Measurements from ENCODE around the gene OLFML2B. TPM values are rescaled to one million over a fixed set of nuclear protein-coding genes. Genes with fewer than 3 reads are reported as not detected.
A peak's percentile ranks its signal among the peaks of the same experiment; 100 is the strongest.
"Not testable (repeated sequence)": the region's sequence is repeated elsewhere in the genome, so short reads cannot be mapped to it uniquely, and the experiment has no call there.

The OLFML2B gene
- 45.7 TPM for total RNA-seq

DNA sequence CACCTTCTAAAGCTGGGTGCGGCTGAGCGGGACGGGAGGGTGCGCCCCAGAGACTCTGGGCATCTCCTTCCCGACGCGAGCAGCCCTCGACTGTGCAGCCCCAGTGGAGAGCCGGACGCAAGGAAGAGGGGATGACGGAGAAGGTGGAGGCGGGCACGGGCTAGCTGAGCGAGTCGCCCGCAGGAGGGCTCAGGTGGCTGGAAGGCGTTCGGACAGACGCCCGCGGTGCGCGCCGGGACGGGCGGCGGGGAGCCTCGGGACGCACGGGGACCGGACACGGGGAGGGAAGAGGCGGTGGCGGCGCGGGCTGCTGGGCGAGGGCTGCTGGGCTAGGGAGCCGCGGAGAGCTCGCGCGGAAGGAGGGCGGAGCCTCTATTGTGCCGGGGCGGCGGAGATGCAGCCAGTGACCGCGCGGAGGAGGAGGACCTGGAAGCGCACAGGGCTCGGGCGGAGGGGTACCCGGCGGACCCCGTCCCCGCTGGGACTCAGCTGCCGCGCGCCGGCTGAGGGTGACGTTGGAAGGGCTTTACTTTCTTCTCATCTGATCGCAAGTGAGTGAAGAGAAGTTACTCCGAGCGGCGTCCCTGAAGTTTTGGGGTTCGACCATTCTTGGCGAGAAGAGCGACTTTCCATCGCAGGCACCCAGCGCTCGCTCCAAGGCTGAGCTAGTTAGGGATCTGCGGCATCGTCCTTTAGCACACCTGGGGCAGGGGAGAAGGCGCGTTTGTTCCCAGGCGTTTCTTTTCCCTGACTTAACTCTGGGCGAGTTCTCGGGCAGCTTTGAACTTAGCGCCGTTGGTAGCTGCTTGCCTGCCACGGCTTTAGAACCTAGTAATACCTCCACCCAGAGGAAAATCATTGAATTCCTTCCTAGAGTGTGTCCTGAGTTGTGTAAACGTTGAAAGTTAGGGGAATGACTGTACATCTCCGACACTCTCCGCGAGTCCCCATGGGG, at the start of gene OLFML2B:
TSS of gene OLFML2B (minus strand) at position 323 of the 955 bp plus-strand sequence. CDS start 439 bp downstream, outside the sequence.
- DNase-seq: peak; percentile 80

GRCh38 chr1:162072740-162073139, 49.1 kb upstream of the OLFML2B start:
- no peak for DNase-seq

GRCh38 chr1:162070825-162071224, 47.2 kb upstream of the OLFML2B start:
- peak; percentile 8 for DNase-seq

GRCh38 chr1:162070094-162070748, 46.6 kb upstream of the OLFML2B start:
- DNase-seq: peak; percentile 22

GRCh38 chr1:162069334-162070093, 45.8 kb upstream of the OLFML2B start, which contains the start of gene NOS1AP:
TSS of gene NOS1AP (plus strand) at chr1:162069691. CDS start at chr1:162070178, 487 bp downstream.
- peak; percentile 86 for DNase-seq

GRCh38 chr1:162068301-162068700, 44.6 kb upstream of the OLFML2B start:
- DNase-seq: no peak

DNA sequence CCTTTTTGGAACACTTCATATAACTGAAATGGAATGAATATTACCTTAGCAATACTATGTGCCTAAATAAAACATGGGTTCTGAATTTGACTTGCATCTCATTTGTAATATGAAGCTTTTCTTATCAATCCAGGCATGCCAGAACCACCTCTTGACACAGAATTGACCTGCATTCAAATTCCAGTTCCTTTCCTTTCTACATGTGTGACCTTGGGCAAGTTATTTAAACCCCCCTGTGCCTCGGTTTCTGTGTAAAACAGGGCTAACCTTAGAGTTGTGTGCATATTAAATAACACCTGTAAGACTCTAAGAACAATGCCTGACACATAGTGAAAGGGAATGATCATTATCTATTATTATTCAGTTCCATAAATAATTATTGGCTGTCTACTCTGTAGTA, 43.8 kb upstream of the OLFML2B start:
- DNase-seq: no peak

GRCh38 chr1:162066836-162067235, 43.2 kb upstream of the OLFML2B start:
- not testable (repeated sequence) for DNase-seq

DNA sequence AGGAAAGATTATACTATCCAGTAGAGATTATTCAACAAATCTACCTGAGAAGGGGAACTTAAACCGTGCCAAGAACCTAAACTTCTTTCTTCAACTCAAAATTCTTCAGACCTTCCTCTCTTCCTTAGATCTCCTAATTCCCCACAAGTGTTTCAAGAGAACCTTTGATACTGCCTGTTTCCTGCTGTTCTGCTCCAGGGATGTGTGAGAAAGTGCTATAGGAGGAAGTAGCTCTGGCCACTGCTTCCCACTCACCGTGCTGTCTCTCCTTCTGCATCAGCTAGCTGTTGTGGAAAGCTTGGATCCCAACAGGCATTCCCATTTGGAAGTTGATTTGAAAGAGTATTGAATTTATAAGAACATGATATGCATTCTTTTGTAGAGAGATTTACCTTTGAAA, 41.3 kb upstream of the OLFML2B start:
- no peak for DNase-seq

DNA sequence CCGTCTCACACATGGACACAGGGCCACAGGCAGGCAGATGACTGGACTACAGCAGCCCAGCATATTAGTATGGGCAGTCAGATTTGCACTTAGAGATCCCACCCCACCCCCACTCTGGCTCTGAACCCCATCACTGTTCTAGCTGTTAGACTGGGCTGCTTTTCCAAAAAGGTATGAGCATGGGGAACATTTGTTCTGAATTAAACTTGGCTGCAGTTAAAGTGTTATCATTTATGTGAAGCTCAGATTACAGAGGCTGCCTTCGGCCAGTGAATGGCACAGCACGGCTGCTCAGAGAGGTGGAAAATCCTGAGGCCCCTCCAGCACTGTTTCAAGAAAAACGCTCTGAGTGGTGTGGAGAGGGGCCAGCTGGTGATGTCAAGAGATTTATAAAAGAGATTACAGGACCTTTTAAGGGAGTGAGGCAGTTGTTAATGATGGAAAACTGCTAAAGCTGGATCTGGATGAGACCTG, 38.9 kb upstream of the OLFML2B start:
- peak; percentile 68 for DNase-seq

DNA sequence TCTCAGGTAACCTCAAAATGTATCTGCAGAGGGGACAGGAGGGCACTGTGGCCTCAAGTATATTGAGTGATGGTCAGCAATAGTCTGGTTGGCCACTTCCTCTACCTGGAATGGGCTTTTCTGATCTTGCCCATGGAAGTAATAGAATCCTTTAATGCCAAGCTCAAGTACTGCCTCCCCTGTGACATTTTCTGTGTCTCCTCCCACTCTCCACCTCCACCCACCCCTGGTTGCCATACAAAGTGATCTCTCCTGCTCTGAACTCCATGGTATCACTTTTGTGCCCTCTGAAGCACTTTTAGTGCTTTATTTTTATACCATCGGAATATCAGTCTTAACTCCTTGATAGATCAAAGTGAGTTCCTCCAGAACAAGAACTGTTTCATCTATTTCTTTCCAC, 36.6 kb upstream of the OLFML2B start:
- no peak for DNase-seq

- no peak for DNase-seq
Measured at GRCh38 chr1:162059721-162060120, 36.1 kb upstream of the OLFML2B start.

DNA sequence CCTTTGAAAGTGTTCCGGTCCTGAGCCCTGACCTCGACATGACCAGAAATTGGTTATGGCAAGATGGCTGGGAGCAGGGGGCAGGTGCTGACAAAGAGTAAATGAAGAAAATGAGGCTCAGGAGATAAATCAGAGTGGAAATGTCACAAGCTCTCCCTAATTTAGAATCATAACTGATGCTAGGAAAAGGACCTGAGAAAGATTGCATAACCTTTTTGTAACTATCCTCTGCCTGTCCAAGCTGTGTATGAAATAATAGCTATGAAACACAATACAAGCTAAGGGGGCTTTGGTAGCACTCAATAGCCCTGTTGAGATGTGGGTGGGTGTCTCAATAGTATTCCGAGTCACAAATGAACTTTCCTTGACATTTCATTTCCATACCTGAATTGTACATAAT, 32.9 kb upstream of the OLFML2B start:
- DNase-seq: no peak

DNA sequence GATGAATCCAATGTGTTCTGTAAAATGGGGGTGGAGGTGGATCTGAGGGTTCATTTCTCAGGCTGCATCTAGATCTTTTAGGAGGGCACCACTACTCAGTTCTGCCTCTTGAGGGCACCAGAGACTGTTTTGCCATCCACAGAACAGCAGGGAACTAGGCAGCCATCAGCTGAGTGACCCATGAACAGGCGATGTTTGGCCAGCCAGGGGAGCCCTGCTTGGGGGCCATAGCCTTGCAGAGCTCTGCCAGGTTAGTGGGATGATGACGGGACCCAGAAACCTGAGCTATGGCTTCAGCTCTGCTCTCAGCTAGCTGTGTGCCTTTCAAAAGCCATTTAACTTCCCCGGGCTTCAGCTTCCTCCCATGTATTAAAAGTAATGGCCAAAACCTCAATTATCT, 32.4 kb upstream of the OLFML2B start:
- DNase-seq: peak; percentile 81

- no peak for DNase-seq
Measured at GRCh38 chr1:162055062-162055461, 31.4 kb upstream of the OLFML2B start.

DNA sequence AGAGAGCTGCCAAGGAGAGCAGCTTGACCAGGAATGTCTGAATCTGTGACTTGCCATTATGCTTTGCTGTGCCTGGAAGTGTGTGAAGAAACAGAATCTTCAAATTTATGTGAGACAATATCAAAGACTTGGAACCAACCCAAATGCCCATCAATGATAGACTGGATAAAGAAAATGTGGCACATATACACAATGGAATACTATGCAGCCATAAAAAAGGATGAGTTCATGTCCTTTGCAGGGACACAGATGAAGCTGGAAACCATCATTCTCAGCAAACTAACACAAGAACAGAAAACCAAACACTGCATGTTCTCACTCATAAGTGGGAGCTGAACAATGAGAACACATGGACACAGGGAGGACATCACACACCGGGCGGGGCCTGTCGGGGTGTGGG, 30.3 kb upstream of the OLFML2B start:
- DNase-seq: not testable (repeated sequence)

DNA sequence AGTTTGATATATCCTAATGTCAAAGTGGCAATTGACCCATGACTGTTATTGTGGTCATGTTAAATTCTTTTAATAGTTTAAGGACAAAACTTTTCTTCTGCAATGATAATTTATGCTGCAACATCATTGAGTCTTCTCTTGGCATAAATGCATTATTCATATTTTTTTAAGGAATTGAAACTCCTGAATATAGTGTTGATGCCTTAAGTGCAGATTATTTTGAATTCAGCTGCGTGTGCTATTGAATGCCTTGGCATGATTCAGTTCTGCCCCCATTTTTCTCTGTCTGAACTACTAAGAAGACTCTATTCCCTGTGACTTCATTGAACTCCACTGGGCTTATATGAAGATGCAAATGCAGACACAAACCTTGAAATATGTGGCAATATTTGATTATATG, 23.3 kb upstream of the OLFML2B start:
- no peak for DNase-seq

DNA sequence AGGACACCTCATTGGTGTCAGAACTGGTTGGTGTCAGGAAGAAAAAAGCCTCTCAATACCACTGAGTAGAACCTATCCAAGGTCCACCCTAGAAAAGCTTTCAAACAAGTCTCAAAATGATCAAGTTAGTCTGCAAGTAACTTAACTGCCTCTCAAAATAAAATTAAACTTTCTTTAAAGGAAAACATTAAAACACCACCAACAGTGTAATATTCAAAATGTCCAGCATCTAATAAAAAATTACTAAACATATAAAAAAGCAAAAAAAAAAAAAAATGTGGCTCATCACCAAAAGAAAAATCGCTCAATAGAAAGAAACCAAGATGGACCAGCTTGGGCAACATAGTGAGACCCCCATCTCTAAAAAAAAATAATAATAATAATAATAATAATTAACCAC, 18.7 kb upstream of the OLFML2B start:
- no peak for DNase-seq

DNA sequence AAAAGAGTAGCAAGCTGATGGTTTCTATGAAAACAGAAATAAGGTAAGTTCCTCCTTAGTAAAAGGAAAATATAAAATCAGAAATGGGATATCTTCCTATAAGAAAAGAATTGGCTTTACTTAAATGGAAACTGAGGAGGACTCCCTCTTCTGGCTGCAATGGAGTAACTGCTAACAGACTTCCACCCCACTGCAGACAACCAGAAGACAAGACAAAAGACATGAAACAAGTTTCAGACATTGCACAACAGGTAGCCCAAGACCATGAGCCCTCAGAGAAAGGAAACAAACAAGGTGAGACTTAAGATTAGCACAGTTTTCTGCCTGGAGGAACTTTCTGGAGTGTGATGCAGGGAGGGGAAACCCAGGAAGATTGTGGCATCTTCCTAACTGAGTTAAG, 17.0 kb upstream of the OLFML2B start:
- DNase-seq: peak; percentile 18

GRCh38 chr1:162040001-162040400, 16.3 kb upstream of the OLFML2B start:
- DNase-seq: no peak

GRCh38 chr1:162038624-162039023, 15.0 kb upstream of the OLFML2B start:
- no peak for DNase-seq

DNA sequence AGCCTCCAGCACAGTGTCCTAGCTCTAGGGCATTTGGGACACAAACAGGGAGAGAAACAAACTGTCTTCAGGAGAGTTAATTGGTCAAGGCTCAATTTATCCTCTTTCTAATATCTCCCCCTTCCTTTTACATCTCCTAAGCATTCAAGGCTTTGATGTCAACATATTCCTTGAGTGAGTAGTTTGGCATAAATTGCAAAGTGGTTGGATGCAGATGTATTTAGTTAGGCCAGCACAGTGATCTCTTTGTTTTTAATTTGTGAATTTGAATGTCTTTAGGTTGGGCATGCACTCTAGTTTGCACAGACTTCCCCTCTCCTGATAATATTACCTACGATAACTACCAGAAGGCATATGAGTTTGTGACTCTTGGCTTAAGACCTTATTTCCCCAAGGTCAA, 12.5 kb upstream of the OLFML2B start:
- DNase-seq: no peak

All from tongue (tissue), 2 donors.